ENCODE data around the gene PIK3R6. TPM values are rescaled to one million over a fixed set of nuclear protein-coding genes. Genes with fewer than 3 reads are reported as not detected.

PIK3R6 gene
- total and polyA plus RNA-seq, 2 of the 4 experiments (the other 2 are of a cell fraction): not detected

DNA sequence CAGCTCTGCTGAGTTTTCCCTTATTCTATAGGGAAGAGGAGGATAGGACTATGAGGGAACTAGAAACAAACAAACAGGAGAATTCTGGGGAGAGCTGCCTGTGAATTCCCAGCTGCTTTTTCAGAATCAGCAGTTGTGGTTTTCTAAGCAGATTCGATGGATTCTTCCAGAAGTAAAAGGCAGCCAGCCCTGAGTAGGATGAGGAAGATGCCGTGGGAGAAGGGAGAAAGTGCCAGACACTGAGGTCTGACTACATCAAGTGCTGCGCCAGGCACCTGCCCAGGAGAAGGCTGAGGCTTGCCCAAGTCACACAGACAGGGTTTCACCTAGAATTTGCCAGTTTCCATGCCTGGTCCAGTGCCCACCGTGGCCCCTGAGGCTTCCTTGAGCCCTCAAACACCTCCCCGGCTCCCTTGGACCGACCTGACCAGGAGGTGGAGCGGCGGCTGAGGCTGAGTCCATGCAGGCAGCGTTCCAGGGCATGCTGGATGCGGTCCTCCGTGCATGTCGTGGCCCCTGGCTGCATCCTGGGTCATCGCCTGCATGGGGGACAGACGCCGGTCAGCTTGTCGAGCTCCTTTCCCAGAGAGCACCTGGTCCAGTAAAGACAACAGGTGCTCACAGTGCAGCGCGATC is 43.6 kb upstream of the PIK3R6 start:
- CTCF ChIA-PET: no interaction called here
- no peak overlapping the region for H2BK5ac ChIP-seq (ENCODE audit: low read depth, low read length, poor library complexity, severe bottlenecking)
- no TSS peak for BruUV-seq (replicated peaks)

More for the DNA sequence above, 43.6 kb upstream of the PIK3R6 start:
- Histone ChIP-seq H2BK15ac (ENCODE audit: low read depth, low read length) (no peak overlapping the region), H3K27ac (ENCODE audit: insufficient read depth, low read length) (no peak overlapping the region), H4K5ac (ENCODE audit: low read depth, low read length) (no peak overlapping the region), H3K4me2 (ENCODE audit: low read depth, low read length) (no peak overlapping the region), H3K4me1 (ENCODE audit: control insufficient read depth, insufficient read depth, low read length) (no peaks in the 10 kb centered on the region), H3K56ac (ENCODE audit: extremely low read depth, insufficient read depth, low read length) (no peak overlapping the region), H2AK9ac (replicated peaks; ENCODE audit: low read depth, low read length, poor library complexity) (no peak overlapping the region), H3K27me3 (ENCODE audit: control insufficient read depth, insufficient read depth, low read length) (no peaks in the 10 kb centered on the region), H3K4me3 (ENCODE audit: insufficient read depth, low read depth, low read length) (no peak overlapping the region), H3K18ac (ENCODE audit: low read depth, low read length) (no peak overlapping the region), H4K20me1 (ENCODE audit: insufficient read depth, low read length) (no peaks in the 10 kb centered on the region), H2AFZ (replicated peaks; ENCODE audit: low read length, poor library complexity) (no peak overlapping the region), H3K36me3 (ENCODE audit: control insufficient read depth, insufficient read depth, low read length) (no peaks in the 10 kb centered on the region), H3K79me1 (ENCODE audit: low read depth in 1 of 2, low read length in 2 of 2) (no peaks in the 10 kb centered on the region), H2AK5ac (ENCODE audit: low read depth, low read length) (no peak overlapping the region), H3K23ac (ENCODE audit: low read depth, low read length) (no peak overlapping the region), H4K91ac (ENCODE audit: insufficient read depth, low read depth, low read length) (no peak overlapping the region), H3K9me1 (ENCODE audit: insufficient read depth, low read length) (no peaks in the 10 kb centered on the region), H3K9ac (ENCODE audit: low read depth, low read length) (no peak overlapping the region), H2BK120ac (ENCODE audit: low read depth, low read length) (no peak overlapping the region), H3K14ac (replicated peaks; ENCODE audit: low read depth, low read length) (no peak overlapping the region), H3K9me3 (ENCODE audit: control insufficient read depth, insufficient read depth, low read length) (peaks cover 6% of the 10 kb centered on the region; the same call in 1 of the 2 replicates), H4K8ac (ENCODE audit: low read depth in 2 of 2, low read length in 2 of 2) (no peak overlapping the region), H3K4ac (ENCODE audit: low read depth, low read length) (no peak overlapping the region), H2BK20ac (ENCODE audit: low read depth, low read length) (no peak overlapping the region)
- WGBS, 2 experiments (ENCODE audit: extremely low coverage in 2 of 2, insufficient read length in 1 of 2): 66% methylated on average over 14 of the region's 18 CpGs; no CpG with 5 or more reads in 1 of the 2 experiments
- POLR2A ChIA-PET (ENCODE audit: unreplicated experiment): no interaction called here
- in situ Hi-C loops (cut with MboI; ENCODE audit: low sequenced_read_pairs) (no loop called here), intact Hi-C loops (cut with micrococcal nuclease) (no loop called here), dilution Hi-C loops (cut with HindIII; ENCODE audit: low sequenced_read_pairs, unreplicated experiment) (no loop called here)
- no peak for TF ChIP-seq MAZ (IDR thresholded peaks at IDR 0.05; ENCODE audit: borderline replicate concordance, low read depth, low read length)
- DNase-seq (no peak), ATAC-seq (ENCODE audit: low read depth) (no peak)
